Stimulated activated CD8-positive, alpha-beta memory T cell treated with anti-CD3 and anti-CD28 coated beads, Interleukin-2, amount 100 ng/mL, for 48 hours (primary cell): ENCODE results near the gene SUN1.

Experiments
- DNase-seq, 2 donors: peaks; one replicate each; pipeline ENCODE4 v3.0.0-alpha.2; 2020; ENCODE audit warnings: low read depth in 2 of 2

SUN1 gene

GRCh38 chr7:906776-907157 is 74.5 kb downstream of the SUN1 start:
- no peak for DNase-seq

- no peak for DNase-seq
Measured at GRCh38 chr7:907158-907980, 75.1 kb downstream of the SUN1 start.

GRCh38 chr7:908159-908581 is 75.9 kb downstream of the SUN1 start:
- no peak for DNase-seq

- peak; percentile 44 to 72 for DNase-seq
Measured at GRCh38 chr7:908591-909357, 76.5 kb downstream of the SUN1 start.

GRCh38 chr7:909358-910329 is 77.4 kb downstream of the SUN1 start:
- no peak for DNase-seq

GRCh38 chr7:910441-910861 is 78.2 kb downstream of the SUN1 start:
- no peak for DNase-seq

- DNase-seq: no peak
Measured at GRCh38 chr7:910931-911431, 78.7 kb downstream of the SUN1 start.

GRCh38 chr7:911791-912480 is 79.7 kb downstream of the SUN1 start:
- no peak for DNase-seq

GRCh38 chr7:913736-914520 is 81.7 kb downstream of the SUN1 start:
- DNase-seq: no peak

GRCh38 chr7:914521-915194 is 82.4 kb downstream of the SUN1 start:
- no peak for DNase-seq

- DNase-seq: no peak
Measured at GRCh38 chr7:915291-916218, 83.3 kb downstream of the SUN1 start.

- no peak for DNase-seq
Measured at GRCh38 chr7:916291-916941, 84.1 kb downstream of the SUN1 start.

GRCh38 chr7:917255-918117 is 85.2 kb downstream of the SUN1 start:
- no peak for DNase-seq

GRCh38 chr7:918118-918425 is 85.8 kb downstream of the SUN1 start:
- no peak for DNase-seq

- DNase-seq: no peak
Measured at GRCh38 chr7:918441-919113, 86.3 kb downstream of the SUN1 start.

- DNase-seq: no peak
Measured at GRCh38 chr7:919114-919442, 86.8 kb downstream of the SUN1 start.

GRCh38 chr7:919924-920341 is 87.7 kb downstream of the SUN1 start:
- DNase-seq: no peak
